Ovary (tissue), 10 donors: ENCODE results near the gene NAMPT. TPM values are rescaled to one million over a fixed set of nuclear protein-coding genes. Genes with fewer than 3 reads are reported as not detected.

Experiments
- DNase-seq, 5 donors: peaks; one replicate each; pipeline ENCODE4 v3.0.0-alpha.2; 2019 to 2020
- H3K27ac ChIP-seq, 2 donors: fragments of 200-600 bp; one replicate each; pipeline versions ENCODE4 v1.5.1 to v1.8.0; 2019 to 2022
- H3K27me3 ChIP-seq: fragments of 200-600 bp; one replicate; pipeline ENCODE4 v1.8.0; 2022
- H3K36me3 ChIP-seq: fragments of 200-600 bp; sonication (generic); one replicate; pipeline ENCODE4 v1.5.1; 2019
- H3K4me1 ChIP-seq: one replicate; pipeline ENCODE4 v1.8.1; 2013; ENCODE audit warnings: mild to moderate bottlenecking, moderate library complexity; ENCODE audit not compliant: insufficient read depth
- H3K4me3 ChIP-seq: fragments of 200-600 bp; sonication (generic); one replicate; pipeline ENCODE4 v1.5.1; 2017
- H3K9me3 ChIP-seq, 2 donors: fragments of 200-600 bp in 1 of 2; sonication (generic) in 1 of 2; one replicate each; pipeline versions ENCODE4 v1.5.1 to v1.8.1; 2013 to 2019; ENCODE audit warnings: mild to moderate bottlenecking in 1 of 2, moderate library complexity in 1 of 2
- EP300 ChIP-seq: sonication (generic); formaldehyde crosslinking; IDR thresholded peaks from one replicate; pipeline ENCODE4 v1.6.1; 2017; ENCODE audit warnings: antibody characterized with exemption
- POLR2A ChIP-seq: fragments of 450-650 bp; IDR thresholded peaks from one replicate; pipeline ENCODE4 v1.6.1; 2017; ENCODE audit warnings: antibody characterized with exemption, mild to moderate bottlenecking, moderate library complexity
- WGBS, 3 donors: extraction: QIAGEN DNeasy Blood & Tissue Kit in 1 of 3; methylation state at CpG; one replicate each; pipeline versions ENCODE4 v1.1.5 to v1.1.7; 2013 to 2017; 5-methylcytosine and 5-hydroxymethylcytosine counted together
- intact Hi-C, 4 donors: fragments of 100-400 bp; cut with DNase I; formaldehyde crosslinking; loops; one replicate each; pipeline versions ENCODE4 v1.11.0 to v1.15.1; 2022 to 2023
- long read RNA-seq, 3 donors: library from polyadenylated mRNA in 2 of 3; unstranded in 2 of 3; transcript quantifications; one replicate each; pipeline ENCODE4 v2.0.0 and lab custom pipeline, GENCODE V29; 2021 to 2026
- polyA plus RNA-seq, 2 donors: library from polyadenylated mRNA; stranded (reverse); fragments of 200-250 nt in 1 of 2; fragments of 350-450 nt in 1 of 2; fragmentation: Illumina TruSeq in 1 of 2; extraction: RNeasy Lipid Tissue Mini Kit (QIAGEN cat#74804) in 1 of 2; gene quantifications; one replicate each; pipeline ENCODE4 v1.2.3, GENCODE V29; 2013 to 2014
- total RNA-seq, 7 donors: library from RNA; depleted of rRNA in 2 of 7; stranded (reverse); fragments of >200 nt in 2 of 7; fragmentation: NEBNext Ultra II Directional in 3 of 7; extraction: Animal tissue kit (Norgen Biotek cat#: 25700) in 3 of 7; gene quantifications; one replicate each; pipeline versions ENCODE4 v1.1.0 to v1.2.4, GENCODE V29; 2016 to 2023
- TF ChIP-seq, protein P1 (sequence below), 3 donors: fragments of 450-650 bp in 2 of 3; fragments of 200-600 bp in 1 of 3; IDR thresholded peaks; one replicate each; pipeline versions ENCODE4 v1.5.1 to v1.8.0; 2016 to 2022; ENCODE audit warnings: antibody characterized with exemption in 3 of 3, mild to moderate bottlenecking in 1 of 3
- donor health status: DM: no; HTN: no; CAD: no; lungs with moderate emphysema.
- donor health status: DM: no; HTN: no; CAD: no.
- donor health status: Bipolar disorder and iron deficiency.
- donor health status: DM: yes; HTN: yes; CAD: no.
- donor health status: DM: no; HTN: no; CAD: no.
- donor health status: DM: yes; HTN: yes; CAD: no.

Gene NAMPT
- total RNA-seq = 100 to 1,000 TPM in 6 of 7 donors, 10 to 100 TPM in 1; 73.8 to 609 (median 230) TPM
- 10 to 100 TPM; 39.5 to 43.3 TPM for polyA plus RNA-seq
- long read RNA-seq, donor 1, full-length matches to known transcripts = 115 of 135 reads
- long read RNA-seq, donor 1, partial matches to known transcripts = 6 of 135 reads
- long read RNA-seq, donor 1, other reads (novel, unspliced or antisense) = 14 of 135 reads
- long read RNA-seq, donor 2, full-length matches to known transcripts = 11 of 11 reads
- long read RNA-seq, donor 2, partial matches to known transcripts = 0 of 11 reads
- long read RNA-seq, donor 2, other reads (novel, unspliced or antisense) = 0 of 11 reads
- long read RNA-seq, donor 3, full-length matches to known transcripts = 97 of 133 reads
- long read RNA-seq, donor 3, partial matches to known transcripts = 11 of 133 reads
- long read RNA-seq, donor 3, other reads (novel, unspliced or antisense) = 25 of 133 reads

DNA sequence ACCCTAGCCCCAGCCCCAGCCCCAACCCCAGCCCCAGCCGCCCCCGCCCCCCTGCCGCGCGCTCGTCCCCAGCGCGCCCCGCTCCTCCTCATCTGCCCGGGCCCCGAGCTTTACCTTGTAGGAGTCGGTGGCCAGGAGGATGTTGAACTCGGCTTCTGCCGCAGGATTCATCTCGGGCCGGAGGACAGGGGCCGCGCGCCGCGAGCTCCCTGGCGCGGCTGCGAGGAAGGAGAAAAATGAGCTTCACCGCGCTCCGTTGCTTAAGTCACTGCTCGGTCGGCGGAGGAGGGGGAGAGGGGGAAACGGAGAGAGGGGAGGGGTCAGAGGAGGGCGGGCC is at the start of gene NAMPT:
TSS of gene NAMPT (minus strand) at position 270 of the 337 bp plus-strand sequence. CDS start at position 171, 99 bp downstream.
- peak; percentile 80 for TF ChIP-seq POLR2A
- TF ChIP-seq EP300 = no peak
- Histone ChIP-seq H3K4me3 (peak within 1 kb of the TSS; percentile 80), H3K4me1 (peaks cover 5% of the 10 kb centered on the region), H3K36me3 (no peaks in the 10 kb centered on the region), H3K9me3 (no peaks in the 10 kb centered on the region), H3K27ac (peak within 1 kb of the TSS; percentile 97), H3K27me3 (no peaks in the 10 kb centered on the region)
- WGBS, 3 donors = 0 to 1% methylated on average over 22 to 32 of the region's 32 CpGs; no CpG with 5 or more reads in 1 of the 3 donors
- intact Hi-C loops = loop anchor here in 3 of 4 donors (5.0 to 10.0 kb wide), 4 partner anchors 110 to 180 kb away; no protein-coding TSS in a partner anchor
- no peak for DNase-seq

DNA sequence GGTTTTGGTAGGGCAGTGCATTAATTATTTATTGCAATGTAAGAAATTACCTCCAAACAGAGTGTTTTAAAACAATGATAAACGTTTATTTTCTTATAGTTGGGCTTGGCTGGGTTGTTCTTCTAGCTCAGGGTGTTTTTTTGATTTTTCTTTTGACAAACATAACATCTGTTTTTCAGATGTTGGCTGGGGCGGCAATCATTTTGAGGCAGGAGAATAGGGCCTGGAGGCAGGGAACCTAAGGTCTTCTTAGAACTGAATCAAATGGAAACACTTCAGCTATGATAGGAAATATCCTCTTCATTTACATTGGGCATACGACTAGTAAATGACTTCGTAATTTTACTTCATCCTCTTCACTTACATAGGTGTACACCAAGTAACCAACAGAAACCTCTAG is 47.4 kb upstream of the NAMPT start:
- intact Hi-C loops = no loop called here
- Histone ChIP-seq H3K4me3 (no peak overlapping the region), H3K36me3 (no peaks in the 10 kb centered on the region), H3K4me1 (peaks cover 8% of the 10 kb centered on the region), H3K27me3 (no peaks in the 10 kb centered on the region), H3K27ac (no peak overlapping the region), H3K9me3 (no peaks in the 10 kb centered on the region)
- TF ChIP-seq, protein P1, sequence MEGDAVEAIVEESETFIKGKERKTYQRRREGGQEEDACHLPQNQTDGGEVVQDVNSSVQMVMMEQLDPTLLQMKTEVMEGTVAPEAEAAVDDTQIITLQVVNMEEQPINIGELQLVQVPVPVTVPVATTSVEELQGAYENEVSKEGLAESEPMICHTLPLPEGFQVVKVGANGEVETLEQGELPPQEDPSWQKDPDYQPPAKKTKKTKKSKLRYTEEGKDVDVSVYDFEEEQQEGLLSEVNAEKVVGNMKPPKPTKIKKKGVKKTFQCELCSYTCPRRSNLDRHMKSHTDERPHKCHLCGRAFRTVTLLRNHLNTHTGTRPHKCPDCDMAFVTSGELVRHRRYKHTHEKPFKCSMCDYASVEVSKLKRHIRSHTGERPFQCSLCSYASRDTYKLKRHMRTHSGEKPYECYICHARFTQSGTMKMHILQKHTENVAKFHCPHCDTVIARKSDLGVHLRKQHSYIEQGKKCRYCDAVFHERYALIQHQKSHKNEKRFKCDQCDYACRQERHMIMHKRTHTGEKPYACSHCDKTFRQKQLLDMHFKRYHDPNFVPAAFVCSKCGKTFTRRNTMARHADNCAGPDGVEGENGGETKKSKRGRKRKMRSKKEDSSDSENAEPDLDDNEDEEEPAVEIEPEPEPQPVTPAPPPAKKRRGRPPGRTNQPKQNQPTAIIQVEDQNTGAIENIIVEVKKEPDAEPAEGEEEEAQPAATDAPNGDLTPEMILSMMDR (IDR thresholded peaks at IDR 0.05) = no peak
- no peak for DNase-seq
- 70 to 72% (median 70%) methylated on average over 4 of the region's 4 CpGs for WGBS, 3 donors

DNA sequence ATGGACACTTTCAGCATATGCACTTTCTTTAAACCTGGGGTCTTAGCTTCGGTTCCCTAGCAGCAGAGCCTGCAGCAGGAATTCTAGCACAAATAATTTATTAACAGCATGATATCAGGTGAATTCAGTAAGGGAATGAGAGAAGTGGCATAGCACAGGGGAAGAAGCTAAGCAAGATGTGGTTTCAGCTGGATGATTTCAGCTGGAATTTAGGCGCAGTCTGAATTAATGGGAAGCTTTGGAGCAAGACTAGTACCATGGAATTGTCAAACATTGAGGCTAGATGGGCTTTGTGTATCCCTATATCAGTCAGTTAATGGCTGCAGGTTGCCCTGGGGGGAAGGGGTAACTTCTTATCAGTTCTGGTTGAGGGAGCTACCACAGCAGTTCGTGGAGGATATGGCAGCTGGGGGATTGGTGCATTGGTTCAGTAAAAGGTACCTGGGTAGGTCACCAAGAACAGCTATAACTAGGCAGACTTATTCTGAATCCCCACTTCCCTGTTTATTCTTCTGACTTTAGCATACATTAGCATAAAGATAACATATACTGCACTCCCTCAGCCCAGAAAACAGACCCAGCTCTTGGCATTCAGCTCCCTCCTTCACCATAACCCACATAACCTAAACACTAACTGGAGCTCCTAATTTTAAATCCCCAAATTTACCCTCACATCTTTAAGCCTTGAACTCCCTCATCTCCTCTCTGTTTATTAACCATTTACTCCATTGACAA is 46.8 kb upstream of the NAMPT start:
- H3K36me3 ChIP-seq = no peaks in the 10 kb centered on the region
- 40 to 76% (median 61%) methylated on average over 3 of the region's 3 CpGs for WGBS, 3 donors
- TF ChIP-seq, protein P1 (IDR thresholded peaks at IDR 0.05) = no peak
- no peak for TF ChIP-seq EP300
- no peak for TF ChIP-seq POLR2A
- peaks cover 10% of the 10 kb centered on the region for H3K4me1 ChIP-seq
- no peaks in the 10 kb centered on the region for H3K27me3 ChIP-seq
- no peak overlapping the region for H3K27ac ChIP-seq
- intact Hi-C loops = no loop called here
- no peaks in the 10 kb centered on the region for H3K9me3 ChIP-seq
- no peak for DNase-seq
- H3K4me3 ChIP-seq = no peak overlapping the region

DNA sequence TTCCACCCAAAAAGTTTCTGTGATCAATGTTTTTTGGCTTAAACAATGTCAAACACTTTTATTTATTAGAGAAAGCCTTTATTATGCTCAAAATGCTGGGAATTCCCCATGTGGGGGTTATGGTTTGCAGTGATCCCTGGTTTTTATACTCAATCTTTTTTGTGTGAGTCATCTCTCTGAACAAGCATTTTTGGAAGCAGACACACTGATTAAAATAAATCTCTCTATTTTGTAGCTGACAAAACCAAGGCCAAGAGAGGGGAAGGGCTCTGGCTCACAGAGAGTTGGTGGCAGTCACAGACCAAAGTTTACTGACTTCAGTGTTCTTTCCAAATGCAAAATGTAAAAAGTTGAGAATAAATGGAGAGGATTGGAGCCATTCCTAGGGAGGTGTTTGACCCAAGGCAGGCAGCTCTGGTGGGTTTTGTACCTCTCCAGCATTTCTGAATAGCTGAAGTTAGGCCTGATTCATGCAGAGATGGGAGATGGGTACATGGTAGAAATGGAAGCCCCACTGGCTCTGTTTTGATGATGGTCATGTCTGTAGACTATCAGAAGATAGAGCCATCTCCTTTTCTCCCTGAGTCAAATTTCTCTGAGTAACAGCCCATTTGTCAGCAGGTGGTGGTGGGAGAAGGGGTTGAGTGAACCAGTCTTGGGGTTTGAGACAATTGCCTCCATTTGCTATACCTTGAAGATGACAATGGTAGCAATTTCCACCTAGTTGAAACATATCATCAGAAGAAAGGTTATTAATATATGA is 45.4 kb upstream of the NAMPT start:
- no peaks in the 10 kb centered on the region for H3K27me3 ChIP-seq
- H3K4me3 ChIP-seq = no peak overlapping the region
- H3K27ac ChIP-seq = no peak overlapping the region
- no peak for DNase-seq
- peaks cover 12% of the 10 kb centered on the region for H3K4me1 ChIP-seq
- H3K9me3 ChIP-seq = no peaks in the 10 kb centered on the region
- H3K36me3 ChIP-seq = no peaks in the 10 kb centered on the region
- TF ChIP-seq, protein P1 (IDR thresholded peaks at IDR 0.05) = no peak
- TF ChIP-seq EP300 = no peak
- no peak for TF ChIP-seq POLR2A
- intact Hi-C loops = no loop called here
